Measurements from ENCODE around the gene KRABD2.

The KRABD2 gene

GRCh38 chr17:8405499-8406016 lies 29.1 kb upstream of the KRABD2 start:
- no peaks in the 10 kb centered on the region for H3K36me3 Mint-ChIP-seq
- TF ChIP-seq CTCF (IDR thresholded peaks at IDR 0.05), result no peak
- ATAC-seq (no peak), DNase-seq (no peak)
- WGBS (ENCODE audit: insufficient coverage), result 83% methylated on average over 11 of the region's 11 CpGs
- H3K4me3 Mint-ChIP-seq, result no peak overlapping the region
- no peaks in the 10 kb centered on the region for H3K9me3 Mint-ChIP-seq
- no peaks in the 10 kb centered on the region for H3K36me3 ChIP-seq (ENCODE audit: control insufficient read depth, insufficient read depth, low read length)
- peaks cover 6% of the 10 kb centered on the region in 2 donors for H3K4me1 Mint-ChIP-seq
- no peak overlapping the region for H3K27ac Mint-ChIP-seq
- H3K9me3 ChIP-seq (ENCODE audit: control insufficient read depth, insufficient read depth, low read length), result no peaks in the 10 kb centered on the region
- H3K27me3 ChIP-seq (ENCODE audit: control insufficient read depth, insufficient read depth, low read length), result peaks cover under 1% of the 10 kb centered on the region
- H3K27me3 Mint-ChIP-seq (ENCODE audit: low read depth in 2 of 2), result peaks cover 0 to 17% of the 10 kb centered on the region in 2 donors
- no peak overlapping the region for H3K4me3 ChIP-seq (ENCODE audit: low read length)
- intact Hi-C loops (cut with micrococcal nuclease), result no loop called here
- H3K4me1 ChIP-seq (ENCODE audit: control insufficient read depth, insufficient read depth, low read length), result peaks cover 6% of the 10 kb centered on the region
- H3K27ac ChIP-seq (ENCODE audit: low read length), result no peak overlapping the region

GRCh38 chr17:8402921-8403536 lies 26.5 kb upstream of the KRABD2 start:
- Histone ChIP-seq H3K4me3 (ENCODE audit: low read length) (no peak overlapping the region), H3K4me1 (ENCODE audit: control insufficient read depth, insufficient read depth, low read length) (no peaks in the 10 kb centered on the region), H3K27ac (ENCODE audit: low read length) (no peak overlapping the region), H3K9me3 (ENCODE audit: control insufficient read depth, insufficient read depth, low read length) (no peaks in the 10 kb centered on the region), H3K36me3 (ENCODE audit: control insufficient read depth, insufficient read depth, low read length) (no peaks in the 10 kb centered on the region), H3K27me3 (ENCODE audit: control insufficient read depth, insufficient read depth, low read length) (peaks cover 6% of the 10 kb centered on the region)
- no peak for TF ChIP-seq CTCF (IDR thresholded peaks at IDR 0.05)
- intact Hi-C loops (cut with micrococcal nuclease), result no loop called here
- DNase-seq (no peak), ATAC-seq (no peak)
- peaks cover 1 to 9% of the 10 kb centered on the region in 2 donors for H3K27me3 Mint-ChIP-seq (ENCODE audit: low read depth in 2 of 2)
- no peaks in the 10 kb centered on the region for H3K36me3 Mint-ChIP-seq
- H3K9me3 Mint-ChIP-seq, result no peaks in the 10 kb centered on the region
- WGBS (ENCODE audit: insufficient coverage), result 82% methylated on average over 9 of the region's 11 CpGs
- no peaks in the 10 kb centered on the region for H3K4me1 Mint-ChIP-seq
- no peak overlapping the region for H3K4me3 Mint-ChIP-seq
- no peak overlapping the region for H3K27ac Mint-ChIP-seq

GRCh38 chr17:8401107-8401506 lies 24.6 kb upstream of the KRABD2 start:
- no peak for TF ChIP-seq CTCF (IDR thresholded peaks at IDR 0.05)

GRCh38 chr17:8398980-8399379 lies 22.5 kb upstream of the KRABD2 start:
- Histone ChIP-seq H3K27ac (ENCODE audit: low read length) (no peak overlapping the region), H3K27me3 (ENCODE audit: control insufficient read depth, insufficient read depth, low read length) (peaks cover 9% of the 10 kb centered on the region), H3K9me3 (ENCODE audit: control insufficient read depth, insufficient read depth, low read length) (no peaks in the 10 kb centered on the region), H3K4me1 (ENCODE audit: control insufficient read depth, insufficient read depth, low read length) (peaks cover 5% of the 10 kb centered on the region), H3K4me3 (ENCODE audit: low read length) (no peak overlapping the region), H3K36me3 (ENCODE audit: control insufficient read depth, insufficient read depth, low read length) (no peaks in the 10 kb centered on the region)
- H3K4me1 Mint-ChIP-seq, result peaks cover 3% of the 10 kb centered on the region in 2 donors
- WGBS (ENCODE audit: insufficient coverage), result 84% methylated on average over 5 of the region's 6 CpGs
- no peak overlapping the region for H3K27ac Mint-ChIP-seq
- peaks cover 24 to 26% of the 10 kb centered on the region in 2 donors for H3K27me3 Mint-ChIP-seq (ENCODE audit: low read depth in 2 of 2)
- DNase-seq, result no peak
- no peak for ATAC-seq
- H3K36me3 Mint-ChIP-seq, result no peaks in the 10 kb centered on the region
- intact Hi-C loops (cut with micrococcal nuclease), result no loop called here
- H3K9me3 Mint-ChIP-seq, result no peaks in the 10 kb centered on the region
- no peak for TF ChIP-seq CTCF (IDR thresholded peaks at IDR 0.05)
- no peak overlapping the region for H3K4me3 Mint-ChIP-seq

More at GRCh38 chr17:8401107-8401506, 24.6 kb upstream of the KRABD2 start:
- no peak for DNase-seq
- Mint-ChIP-seq H3K36me3 (no peaks in the 10 kb centered on the region), H3K4me3 (no peak overlapping the region), H3K9me3 (no peaks in the 10 kb centered on the region), H3K27ac (no peak overlapping the region), H3K27me3 (ENCODE audit: low read depth in 2 of 2) (peaks cover 18 to 21% of the 10 kb centered on the region in 2 donors), H3K4me1 (no peaks in the 10 kb centered on the region)
- Histone ChIP-seq H3K27ac (ENCODE audit: low read length) (no peak overlapping the region), H3K27me3 (ENCODE audit: control insufficient read depth, insufficient read depth, low read length) (peaks cover 9% of the 10 kb centered on the region), H3K4me3 (ENCODE audit: low read length) (no peak overlapping the region), H3K9me3 (ENCODE audit: control insufficient read depth, insufficient read depth, low read length) (no peaks in the 10 kb centered on the region), H3K36me3 (ENCODE audit: control insufficient read depth, insufficient read depth, low read length) (no peaks in the 10 kb centered on the region), H3K4me1 (ENCODE audit: control insufficient read depth, insufficient read depth, low read length) (no peaks in the 10 kb centered on the region)
- intact Hi-C loops (cut with micrococcal nuclease), result no loop called here
- WGBS (ENCODE audit: insufficient coverage), result 90% methylated on average over 1 of the region's 2 CpGs
- ATAC-seq, result no peak
